ENCODE results near the gene ZNF597.

ZNF597 gene

GRCh38 chr16:3431779-3432219, 11.5 kb downstream of the ZNF597 start:
- in situ Hi-C loops (cut with HindIII; ENCODE audit: low sequenced_read_pairs) = no loop called here
- H3K4me3 ChIP-seq (ENCODE audit: low read depth, low read length) = peak overlapping the region; percentile 4
- no peak for DNase-seq (ENCODE audit: low read depth)
- TF ChIP-seq CTCF (IDR thresholded peaks at IDR 0.05; ENCODE audit: low read depth, low read length, missing control alignments) = no peak

- no peak for DNase-seq (ENCODE audit: low read depth)
- in situ Hi-C loops (cut with HindIII; ENCODE audit: low sequenced_read_pairs) = loop anchor here (5.0 kb wide), 1 partner anchor 42 kb away; no protein-coding TSS in a partner anchor
- H3K4me3 ChIP-seq (ENCODE audit: low read depth, low read length) = no peak overlapping the region
- TF ChIP-seq CTCF (IDR thresholded peaks at IDR 0.05; ENCODE audit: low read depth, low read length, missing control alignments) = no peak
Measured at GRCh38 chr16:3413730-3414379, 29.4 kb downstream of the ZNF597 start.

GRCh38 chr16:3408561-3409197, 34.6 kb downstream of the ZNF597 start:
- in situ Hi-C loops (cut with HindIII; ENCODE audit: low sequenced_read_pairs) = no loop called here
- no peak overlapping the region for H3K4me3 ChIP-seq (ENCODE audit: low read depth, low read length)
- DNase-seq (ENCODE audit: low read depth) = no peak
- TF ChIP-seq CTCF (IDR thresholded peaks at IDR 0.05; ENCODE audit: low read depth, low read length, missing control alignments) = no peak

- TF ChIP-seq CTCF (IDR thresholded peaks at IDR 0.05; ENCODE audit: low read depth, low read length, missing control alignments) = no peak
- H3K4me3 ChIP-seq (ENCODE audit: low read depth, low read length) = peak overlapping the region; percentile 87
- in situ Hi-C loops (cut with HindIII; ENCODE audit: low sequenced_read_pairs) = loop anchor here (5.0 kb wide), 1 partner anchor 85 kb away; no protein-coding TSS in a partner anchor
- DNase-seq (ENCODE audit: low read depth) = no peak
Measured at GRCh38 chr16:3401719-3402397, 41.4 kb downstream of the ZNF597 start.

- H3K4me3 ChIP-seq (ENCODE audit: low read depth, low read length) = peak within 1 kb of the TSS; percentile 87
- peak; percentile 98 for DNase-seq (ENCODE audit: low read depth)
- no peak for TF ChIP-seq CTCF (IDR thresholded peaks at IDR 0.05; ENCODE audit: low read depth, low read length, missing control alignments)
- in situ Hi-C loops (cut with HindIII; ENCODE audit: low sequenced_read_pairs) = loop anchor here (5.0 kb wide), 1 partner anchor 84 kb away; no protein-coding TSS in a partner anchor
Measured at GRCh38 chr16:3400779-3401688, 42.3 kb downstream of the ZNF597 start, which contains the start of the genes ZNF174 and ZSCAN32. TSS of gene ZNF174 (plus strand) at chr16:3401215. CDS start at chr16:3402005, 790 bp downstream. TSS of gene ZSCAN32 (minus strand) at chr16:3401004. CDS start at chr16:3397557, 3,447 bp downstream.
